Mammary epithelial cell (primary cell): ENCODE measurements around the gene IDUA.

Experiments used
- CTCF ChIP-seq, 2 donors: IDR thresholded peaks in 1 of 2; conservative IDR thresholded peaks in 1 of 2; 2 replicates each; pipeline ENCODE4 v1.5.1; 2011 to 2012; ENCODE audit warnings: inconsistent platforms in 2 of 2, low read length in 2 of 2, mild to moderate bottlenecking in 2 of 2, control low read depth in 1 of 2, low read depth in 1 of 2; ENCODE audit not compliant: insufficient read depth in 1 of 2; ENCODE audit errors: extremely low read depth in 1 of 2
- EZH2 ChIP-seq: IDR thresholded peaks from 2 replicates; pipeline ENCODE4 v1.6.1; 2012; ENCODE audit warnings: low read length, inconsistent platforms, borderline replicate concordance

GRCh38 chr4:1002131-1002630, 15.3 kb downstream of the IDUA start:
- TF ChIP-seq CTCF (conservative IDR thresholded peaks at IDR 0.05 in 1 of 2, IDR thresholded peaks at IDR 0.05 in 1 of 2; ENCODE audit: extremely low read depth in 1 of 2, insufficient read depth in 1 of 2, low read depth in 1 of 2, low read length in 2 of 2) (no peak), EZH2 (peak; percentile 28)
